KG1 (cell line): ENCODE measurements around the gene IREB2.

Experiments
- DNase-seq: peaks from one replicate; lab custom pipeline; 2025; lab: John Stamatoyannopoulos, UW

The IREB2 gene

GRCh38 chr15:78550815-78551214 is 112.8 kb downstream of the IREB2 start:
- DNase-seq: no peak
